ENCODE measurements around the gene CD99. TPM values are rescaled to one million over a fixed set of nuclear protein-coding genes. Genes with fewer than 3 reads are reported as not detected.

Gene CD99
- total and polyA plus RNA-seq, 2 experiments from 2014 or later: 329 to 565 TPM

GRCh38 chrX:2708021-2708420 lies 16.9 kb downstream of the CD99 start:
- no peaks in the 10 kb centered on the region for H3K9me2 ChIP-seq (replicated peaks; ENCODE audit: insufficient read depth)
- no peak for DNase-seq (ENCODE audit: low spot score)
- H2AFZ ChIP-seq: no peak overlapping the region
- peak overlapping the region; percentile 43 for H3K4me2 ChIP-seq
- TF ChIP-seq EZH2 (IDR thresholded peaks at IDR 0.05; ENCODE audit: borderline replicate concordance): no peak
- TF ChIP-seq CTCF (IDR thresholded peaks at IDR 0.05; ENCODE audit: poor library complexity): no peak
- no peak for TF ChIP-seq EZH2phosphoT487 (IDR thresholded peaks at IDR 0.05; ENCODE audit: low read depth, severe bottlenecking, unreplicated experiment)
- H3K79me2 ChIP-seq: peaks cover 92% of the 10 kb centered on the region
- H3K4me1 ChIP-seq (ENCODE audit: insufficient read depth): peaks cover 48% of the 10 kb centered on the region
- no peaks in the 10 kb centered on the region for H3K36me3 ChIP-seq (replicated peaks; ENCODE audit: insufficient read depth, low read depth)
- H3K27ac ChIP-seq: peak overlapping the region; percentile 72
- no peak overlapping the region for H3K4me3 ChIP-seq
- peaks cover 40% of the 10 kb centered on the region for H4K20me1 ChIP-seq (ENCODE audit: insufficient read depth, poor library complexity, severe bottlenecking)
- WGBS (ENCODE audit: low lambda C conversion rate, missing lambda C conversion rate): 76% methylated on average over 6 of the region's 6 CpGs
- H3K27me3 ChIP-seq: no peaks in the 10 kb centered on the region
- H3K9me3 ChIP-seq (ENCODE audit: low read depth): no peaks in the 10 kb centered on the region

- no peak overlapping the region for H2AFZ ChIP-seq
- no peaks in the 10 kb centered on the region for H3K9me3 ChIP-seq (ENCODE audit: low read depth)
- peak overlapping the region; percentile 72 for H3K27ac ChIP-seq
- DNase-seq (ENCODE audit: low spot score): no peak
- no peak overlapping the region for H3K4me3 ChIP-seq
- no peaks in the 10 kb centered on the region for H3K9me2 ChIP-seq (replicated peaks; ENCODE audit: insufficient read depth)
- no peaks in the 10 kb centered on the region for H3K27me3 ChIP-seq
- 93% methylated on average over 10 of the region's 10 CpGs for WGBS (ENCODE audit: low lambda C conversion rate, missing lambda C conversion rate)
- peaks cover 92% of the 10 kb centered on the region for H3K79me2 ChIP-seq
- H3K4me1 ChIP-seq (ENCODE audit: insufficient read depth): peaks cover 42% of the 10 kb centered on the region
- H3K36me3 ChIP-seq (replicated peaks; ENCODE audit: insufficient read depth, low read depth): no peaks in the 10 kb centered on the region
- H4K20me1 ChIP-seq (ENCODE audit: insufficient read depth, poor library complexity, severe bottlenecking): peaks cover 37% of the 10 kb centered on the region
- no peak overlapping the region for H3K4me2 ChIP-seq
- no peak for TF ChIP-seq CTCF (IDR thresholded peaks at IDR 0.05; ENCODE audit: poor library complexity)
- TF ChIP-seq EZH2 (IDR thresholded peaks at IDR 0.05; ENCODE audit: borderline replicate concordance): no peak
- TF ChIP-seq EZH2phosphoT487 (IDR thresholded peaks at IDR 0.05; ENCODE audit: low read depth, severe bottlenecking, unreplicated experiment): no peak
These were observed 17.6 kb downstream of the CD99 start for GRCh38 chrX:2708592-2709188.

GRCh38 chrX:2709556-2709955 lies 18.5 kb downstream of the CD99 start:
- no peak overlapping the region for H2AFZ ChIP-seq
- no peak overlapping the region for H3K4me3 ChIP-seq
- H3K9me2 ChIP-seq (replicated peaks; ENCODE audit: insufficient read depth): no peaks in the 10 kb centered on the region
- H3K36me3 ChIP-seq (replicated peaks; ENCODE audit: insufficient read depth, low read depth): no peaks in the 10 kb centered on the region
- WGBS (ENCODE audit: low lambda C conversion rate, missing lambda C conversion rate): 94% methylated on average over 9 of the region's 9 CpGs
- H3K9me3 ChIP-seq (ENCODE audit: low read depth): no peaks in the 10 kb centered on the region
- H3K27me3 ChIP-seq: no peaks in the 10 kb centered on the region
- H3K27ac ChIP-seq: peak overlapping the region; percentile 92
- H4K20me1 ChIP-seq (ENCODE audit: insufficient read depth, poor library complexity, severe bottlenecking): peaks cover 34% of the 10 kb centered on the region
- H3K4me1 ChIP-seq (ENCODE audit: insufficient read depth): peaks cover 34% of the 10 kb centered on the region
- TF ChIP-seq EZH2 (IDR thresholded peaks at IDR 0.05; ENCODE audit: borderline replicate concordance) (no peak), EZH2phosphoT487 (IDR thresholded peaks at IDR 0.05; ENCODE audit: low read depth, severe bottlenecking, unreplicated experiment) (no peak), CTCF (IDR thresholded peaks at IDR 0.05; ENCODE audit: poor library complexity) (no peak)
- peaks cover 92% of the 10 kb centered on the region for H3K79me2 ChIP-seq
- DNase-seq (ENCODE audit: low spot score): no peak
- H3K4me2 ChIP-seq: peak overlapping the region; percentile 65
